Measurements from ENCODE around the gene TEDDM1. TPM values are rescaled to one million over a fixed set of nuclear protein-coding genes. Genes with fewer than 3 reads are reported as not detected.

The TEDDM1 gene
- polyA plus RNA-seq, 1 donor from 2014 or later, result not detected

DNA sequence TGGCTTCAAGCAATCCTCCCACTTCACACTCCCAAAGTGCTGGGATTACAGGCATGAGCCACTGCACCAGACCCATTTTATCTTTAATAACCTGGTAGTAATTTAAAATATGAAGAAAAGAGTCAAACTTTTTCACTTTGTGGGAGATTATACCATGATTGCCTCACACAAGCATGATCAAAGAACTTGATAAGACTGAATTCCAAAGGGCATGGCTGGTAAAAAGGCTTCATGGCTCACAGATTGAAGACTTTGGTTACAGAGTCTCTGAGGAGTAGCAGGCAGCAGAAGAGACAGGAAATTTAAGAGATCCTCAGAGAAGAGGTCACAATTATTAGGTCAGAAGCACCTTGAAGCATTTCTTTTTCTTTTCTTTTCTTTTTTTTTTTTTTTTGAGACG lies 33.1 kb upstream of the TEDDM1 start:
- Histone ChIP-seq H3K9me2 (ENCODE audit: insufficient read depth, low read length) (no peaks in the 10 kb centered on the region), H3K27me3 (ENCODE audit: insufficient read depth, low read depth, low read length) (no peaks in the 10 kb centered on the region), H4K20me1 (ENCODE audit: insufficient read depth) (no peaks in the 10 kb centered on the region), H3K4me3 (ENCODE audit: low read length) (no peak overlapping the region), H3K9me3 (ENCODE audit: low read length) (peaks cover 3% of the 10 kb centered on the region), H3F3A (ENCODE audit: insufficient read depth, low read length, poor library complexity, severe bottlenecking) (no peaks in the 10 kb centered on the region), H2AFZ (ENCODE audit: low read depth, low read length) (no peak overlapping the region), H3K4me2 (ENCODE audit: low read length) (no peak overlapping the region), H3K9ac (ENCODE audit: low read length) (no peak overlapping the region), H3K36me3 (ENCODE audit: insufficient read depth, low read length) (no peaks in the 10 kb centered on the region), H3K79me2 (replicated peaks; ENCODE audit: insufficient read depth, low read length) (no peaks in the 10 kb centered on the region), H3K27ac (ENCODE audit: low read length) (no peak overlapping the region)
- no peak for TF ChIP-seq RAD21 (conservative IDR thresholded peaks at IDR 0.05)

DNA sequence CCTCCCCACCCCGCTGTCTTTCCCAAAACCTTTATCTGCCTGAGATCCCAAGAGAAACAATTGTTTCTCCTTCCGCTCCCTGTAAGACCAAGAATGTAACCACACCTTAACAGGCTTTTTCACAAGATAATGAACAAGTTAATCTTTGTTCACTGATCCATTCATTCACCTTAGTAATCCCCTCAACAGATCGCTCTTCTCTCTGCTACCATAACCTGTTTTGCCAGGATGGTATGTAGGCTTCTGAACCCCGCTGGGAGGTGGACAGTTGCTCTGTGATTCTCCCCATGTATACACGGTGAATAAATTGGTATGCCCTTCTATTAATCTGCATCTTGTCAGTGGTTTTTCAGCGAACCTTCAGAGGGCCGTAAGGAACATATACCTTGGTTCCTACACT lies 30.8 kb upstream of the TEDDM1 start:
- TF ChIP-seq RAD21 (conservative IDR thresholded peaks at IDR 0.05) (no peak), TAF1 (IDR thresholded peaks at IDR 0.05; ENCODE audit: low read depth) (no peak), SMC3 (conservative IDR thresholded peaks at IDR 0.05; ENCODE audit: poor library complexity) (no peak), POLR2AphosphoS5 (IDR thresholded peaks at IDR 0.05) (no peak), MXI1 (conservative IDR thresholded peaks at IDR 0.05; ENCODE audit: poor library complexity, severe bottlenecking) (no peak), EP300 (conservative IDR thresholded peaks at IDR 0.05; ENCODE audit: poor library complexity, severe bottlenecking) (no peak), EZH2 (IDR thresholded peaks at IDR 0.05; ENCODE audit: borderline replicate concordance, insufficient read depth, low read length, poor library complexity, severe bottlenecking) (no peak)
- TF ChIP-seq, protein P1, sequence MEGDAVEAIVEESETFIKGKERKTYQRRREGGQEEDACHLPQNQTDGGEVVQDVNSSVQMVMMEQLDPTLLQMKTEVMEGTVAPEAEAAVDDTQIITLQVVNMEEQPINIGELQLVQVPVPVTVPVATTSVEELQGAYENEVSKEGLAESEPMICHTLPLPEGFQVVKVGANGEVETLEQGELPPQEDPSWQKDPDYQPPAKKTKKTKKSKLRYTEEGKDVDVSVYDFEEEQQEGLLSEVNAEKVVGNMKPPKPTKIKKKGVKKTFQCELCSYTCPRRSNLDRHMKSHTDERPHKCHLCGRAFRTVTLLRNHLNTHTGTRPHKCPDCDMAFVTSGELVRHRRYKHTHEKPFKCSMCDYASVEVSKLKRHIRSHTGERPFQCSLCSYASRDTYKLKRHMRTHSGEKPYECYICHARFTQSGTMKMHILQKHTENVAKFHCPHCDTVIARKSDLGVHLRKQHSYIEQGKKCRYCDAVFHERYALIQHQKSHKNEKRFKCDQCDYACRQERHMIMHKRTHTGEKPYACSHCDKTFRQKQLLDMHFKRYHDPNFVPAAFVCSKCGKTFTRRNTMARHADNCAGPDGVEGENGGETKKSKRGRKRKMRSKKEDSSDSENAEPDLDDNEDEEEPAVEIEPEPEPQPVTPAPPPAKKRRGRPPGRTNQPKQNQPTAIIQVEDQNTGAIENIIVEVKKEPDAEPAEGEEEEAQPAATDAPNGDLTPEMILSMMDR (IDR thresholded peaks at IDR 0.05; ENCODE audit: poor library complexity, severe bottlenecking), result no peak
- TF ChIP-seq, protein P2, sequence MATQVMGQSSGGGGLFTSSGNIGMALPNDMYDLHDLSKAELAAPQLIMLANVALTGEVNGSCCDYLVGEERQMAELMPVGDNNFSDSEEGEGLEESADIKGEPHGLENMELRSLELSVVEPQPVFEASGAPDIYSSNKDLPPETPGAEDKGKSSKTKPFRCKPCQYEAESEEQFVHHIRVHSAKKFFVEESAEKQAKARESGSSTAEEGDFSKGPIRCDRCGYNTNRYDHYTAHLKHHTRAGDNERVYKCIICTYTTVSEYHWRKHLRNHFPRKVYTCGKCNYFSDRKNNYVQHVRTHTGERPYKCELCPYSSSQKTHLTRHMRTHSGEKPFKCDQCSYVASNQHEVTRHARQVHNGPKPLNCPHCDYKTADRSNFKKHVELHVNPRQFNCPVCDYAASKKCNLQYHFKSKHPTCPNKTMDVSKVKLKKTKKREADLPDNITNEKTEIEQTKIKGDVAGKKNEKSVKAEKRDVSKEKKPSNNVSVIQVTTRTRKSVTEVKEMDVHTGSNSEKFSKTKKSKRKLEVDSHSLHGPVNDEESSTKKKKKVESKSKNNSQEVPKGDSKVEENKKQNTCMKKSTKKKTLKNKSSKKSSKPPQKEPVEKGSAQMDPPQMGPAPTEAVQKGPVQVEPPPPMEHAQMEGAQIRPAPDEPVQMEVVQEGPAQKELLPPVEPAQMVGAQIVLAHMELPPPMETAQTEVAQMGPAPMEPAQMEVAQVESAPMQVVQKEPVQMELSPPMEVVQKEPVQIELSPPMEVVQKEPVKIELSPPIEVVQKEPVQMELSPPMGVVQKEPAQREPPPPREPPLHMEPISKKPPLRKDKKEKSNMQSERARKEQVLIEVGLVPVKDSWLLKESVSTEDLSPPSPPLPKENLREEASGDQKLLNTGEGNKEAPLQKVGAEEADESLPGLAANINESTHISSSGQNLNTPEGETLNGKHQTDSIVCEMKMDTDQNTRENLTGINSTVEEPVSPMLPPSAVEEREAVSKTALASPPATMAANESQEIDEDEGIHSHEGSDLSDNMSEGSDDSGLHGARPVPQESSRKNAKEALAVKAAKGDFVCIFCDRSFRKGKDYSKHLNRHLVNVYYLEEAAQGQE (IDR thresholded peaks at IDR 0.05; ENCODE audit: borderline replicate concordance), result no peak
- Histone ChIP-seq H3K4me2 (ENCODE audit: low read length) (no peak overlapping the region), H3K27ac (ENCODE audit: low read length) (no peak overlapping the region), H2AFZ (ENCODE audit: low read depth, low read length) (no peak overlapping the region), H3K9me3 (ENCODE audit: low read length) (no peaks in the 10 kb centered on the region), H3K9me2 (ENCODE audit: insufficient read depth, low read length) (no peaks in the 10 kb centered on the region), H3K9ac (ENCODE audit: low read length) (no peak overlapping the region), H3K27me3 (ENCODE audit: insufficient read depth, low read depth, low read length) (no peaks in the 10 kb centered on the region), H3K4me3 (ENCODE audit: low read length) (no peak overlapping the region), H4K20me1 (ENCODE audit: insufficient read depth) (no peaks in the 10 kb centered on the region), H3F3A (ENCODE audit: insufficient read depth, low read length, poor library complexity, severe bottlenecking) (no peaks in the 10 kb centered on the region), H3K36me3 (ENCODE audit: insufficient read depth, low read length) (no peaks in the 10 kb centered on the region), H3K79me2 (replicated peaks; ENCODE audit: insufficient read depth, low read length) (no peaks in the 10 kb centered on the region)
